ENCODE data around the gene LSMEM2. TPM values are rescaled to one million over a fixed set of nuclear protein-coding genes. Genes with fewer than 3 reads are reported as not detected.

Gene LSMEM2
- total and polyA plus RNA-seq, 9 of the 15 experiments (the other 6 are each of a cell fraction or from before 2014, with no cell fraction given) = not detected

- no peak for TF ChIP-seq ZBTB43 (CRISPR knock-in tag; IDR thresholded peaks at IDR 0.05)
- TF ChIP-seq AFF1 (IDR thresholded peaks at IDR 0.05; ENCODE audit: low read depth in 1 of 2, partially characterized antibody in 2 of 2) = no peak
- no peak for TF ChIP-seq BMI1 (IDR thresholded peaks at IDR 0.05; ENCODE audit: low read length)
- no peak for TF ChIP-seq ZNF398 (CRISPR knock-in tag; IDR thresholded peaks at IDR 0.05)
- TF ChIP-seq ZNF274 (IDR thresholded peaks at IDR 0.05; ENCODE audit: borderline replicate concordance, low read depth, low read length) = no peak
- TF ChIP-seq PML (IDR thresholded peaks at IDR 0.05; ENCODE audit: low read length) = no peak
- TF ChIP-seq SIN3A (IDR thresholded peaks at IDR 0.05; ENCODE audit: borderline replicate concordance in 2 of 2, control insufficient read depth in 1 of 2, low read depth in 2 of 2, low read length in 2 of 2) = no peak
- TF ChIP-seq RFX1 (IDR thresholded peaks at IDR 0.05) = no peak
- no peak for TF ChIP-seq ZBTB2 (IDR thresholded peaks at IDR 0.05)
- TF ChIP-seq TAF9B (IDR thresholded peaks at IDR 0.05; ENCODE audit: partially characterized antibody) = no peak
- no peak for TF ChIP-seq RFX7 (CRISPR knock-in tag; IDR thresholded peaks at IDR 0.05)
- no peak for TF ChIP-seq ZNF764 (CRISPR knock-in tag; IDR thresholded peaks at IDR 0.05; ENCODE audit: low read depth)
- TF ChIP-seq CXXC5 (CRISPR knock-in tag; IDR thresholded peaks at IDR 0.05) = peak; percentile 38
- no peak for TF ChIP-seq ZNF384 (IDR thresholded peaks at IDR 0.05; ENCODE audit: low read depth, low read length)
- TF ChIP-seq ZNF551 (CRISPR knock-in tag; IDR thresholded peaks at IDR 0.05) = no peak
- TF ChIP-seq CSDE1 (IDR thresholded peaks at IDR 0.05) = no peak
- TF ChIP-seq PURB (CRISPR knock-in tag; IDR thresholded peaks at IDR 0.05; ENCODE audit: low read depth) = no peak
- peak in 1 of 2 experiments; percentile 69; a peak in 1 of 4 replicates for TF ChIP-seq NONO (IDR thresholded peaks at IDR 0.05; ENCODE audit: low read depth in 2 of 2, low read length in 1 of 2)
- peak; percentile 64; the same call in 1 of the 2 replicates for TF ChIP-seq MTA3 (IDR thresholded peaks at IDR 0.05; ENCODE audit: borderline replicate concordance)
These were observed 43.0 kb upstream of the LSMEM2 start, which contains the start of gene GNAI2 (continued) for GRCh38 chr3:50235716-50236483.
